Sigmoid colon (tissue), 7 donors: ENCODE data around the gene ANKIB1. TPM values are rescaled to one million over a fixed set of nuclear protein-coding genes. Genes with fewer than 3 reads are reported as not detected.

Source experiments
- DNase-seq: peaks from one replicate; pipeline ENCODE4 v3.0.0-alpha.2; 2019
- H3K27ac ChIP-seq, 4 donors: fragments of 200-600 bp; sonication (generic); one replicate each; pipeline ENCODE4 v1.5.1; 2016 to 2019; ENCODE audit warnings: mild to moderate bottlenecking in 1 of 4
- H3K27me3 ChIP-seq, 3 donors: fragments of 200-600 bp; sonication (generic); one replicate each; pipeline ENCODE4 v1.5.1; 2019; ENCODE audit warnings: mild to moderate bottlenecking in 1 of 3
- H3K36me3 ChIP-seq, 4 donors: fragments of 200-600 bp; sonication (generic); one replicate each; pipeline ENCODE4 v1.5.1; 2016 to 2019
- H3K4me1 ChIP-seq, 4 donors: fragments of 200-600 bp; sonication (generic); one replicate each; pipeline ENCODE4 v1.5.1; 2017 to 2019
- H3K4me3 ChIP-seq, 4 donors: fragments of 200-600 bp; sonication (generic); one replicate each; pipeline ENCODE4 v1.5.1; 2017 to 2019; ENCODE audit warnings: mild to moderate bottlenecking in 2 of 4, moderate library complexity in 1 of 4
- H3K9me3 ChIP-seq, 4 donors: fragments of 200-600 bp in 3 of 4; sonication (generic) in 3 of 4; one replicate each; pipeline versions ENCODE4 v1.5.1 to v1.6.1; 2013 to 2019
- EP300 ChIP-seq, 4 donors: sonication (generic); formaldehyde crosslinking; IDR thresholded peaks; one replicate each; pipeline ENCODE4 v1.6.1; 2017; ENCODE audit warnings: antibody characterized with exemption in 4 of 4
- POLR2A ChIP-seq, 2 donors: fragments of 450-650 bp; IDR thresholded peaks; one replicate each; pipeline ENCODE4 v1.6.1; 2016; ENCODE audit warnings: antibody characterized with exemption in 2 of 2, mild to moderate bottlenecking in 2 of 2, moderate library complexity in 2 of 2
- POLR2AphosphoS5 ChIP-seq, 4 donors: sonication (generic); formaldehyde crosslinking; IDR thresholded peaks; one replicate each; pipeline ENCODE4 v1.6.1; 2017; ENCODE audit warnings: antibody characterized with exemption in 4 of 4
- WGBS, 2 donors: extraction: QIAGEN DNeasy Blood & Tissue Kit; methylation state at CpG; one replicate each; pipeline ENCODE4 v1.1.7; 2013; 5-methylcytosine and 5-hydroxymethylcytosine counted together
- intact Hi-C: fragments of 100-400 bp; cut with DNase I; formaldehyde crosslinking; loops from one replicate; pipeline ENCODE4 v1.15.1; 2023
- polyA plus RNA-seq, 3 donors: library from polyadenylated mRNA; stranded (reverse); fragments of 200-250 nt; gene quantifications; one replicate each; pipeline ENCODE4 v1.2.3, GENCODE V29; 2013
- total RNA-seq, 4 donors: library from RNA; depleted of rRNA; stranded (reverse); fragments of >200 nt; gene quantifications; one replicate each; pipeline ENCODE4 v1.1.0, GENCODE V29; 2016
- TF ChIP-seq, protein P1 (sequence below), 4 experiments: fragments of 450-650 bp in 3 of 4; fragments of 200-600 bp in 1 of 4; IDR thresholded peaks; one replicate each; pipeline ENCODE4 v1.5.1; 2016 to 2019; ENCODE audit warnings: antibody characterized with exemption in 4 of 4, mild to moderate bottlenecking in 3 of 4, moderate library complexity in 2 of 4
- donor health status: healthy with polysubstance abuse.
- donor health status: Bipolar disorder and iron deficiency.
- donor health status: healthy.

ANKIB1 gene
- total and polyA plus RNA-seq, 7 donors, result 12.6 to 37.5 (median 24.6) TPM

DNA sequence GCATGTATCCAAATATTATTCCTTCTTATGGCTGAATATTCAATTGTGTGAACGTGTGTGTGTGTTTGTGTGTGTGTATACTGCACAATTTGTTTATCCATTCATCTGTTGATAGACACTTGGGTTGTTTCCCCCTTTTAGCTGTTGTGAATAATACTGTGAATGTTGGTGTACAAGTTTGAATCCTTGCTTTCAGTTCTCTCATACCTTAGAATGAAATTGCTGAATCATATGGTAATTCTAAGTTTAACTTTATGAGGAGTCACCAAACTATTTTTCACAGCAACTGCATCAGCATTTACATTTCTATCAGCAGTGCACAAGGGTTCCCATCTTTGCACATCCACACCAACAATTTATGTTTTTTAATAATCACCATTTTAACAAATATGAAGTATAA lies 114.6 kb downstream of the ANKIB1 start:
- Histone ChIP-seq H3K4me3 (no peak overlapping the region), H3K27me3 (no peaks in the 10 kb centered on the region), H3K4me1 (no peaks in the 10 kb centered on the region), H3K27ac (no peak overlapping the region), H3K9me3 (no peaks in the 10 kb centered on the region), H3K36me3 (peaks cover 0 to 51% (median 0%) of the 10 kb centered on the region in 4 donors)
- no peak for TF ChIP-seq EP300 (IDR thresholded peaks at IDR 0.05)
- TF ChIP-seq, protein P1, sequence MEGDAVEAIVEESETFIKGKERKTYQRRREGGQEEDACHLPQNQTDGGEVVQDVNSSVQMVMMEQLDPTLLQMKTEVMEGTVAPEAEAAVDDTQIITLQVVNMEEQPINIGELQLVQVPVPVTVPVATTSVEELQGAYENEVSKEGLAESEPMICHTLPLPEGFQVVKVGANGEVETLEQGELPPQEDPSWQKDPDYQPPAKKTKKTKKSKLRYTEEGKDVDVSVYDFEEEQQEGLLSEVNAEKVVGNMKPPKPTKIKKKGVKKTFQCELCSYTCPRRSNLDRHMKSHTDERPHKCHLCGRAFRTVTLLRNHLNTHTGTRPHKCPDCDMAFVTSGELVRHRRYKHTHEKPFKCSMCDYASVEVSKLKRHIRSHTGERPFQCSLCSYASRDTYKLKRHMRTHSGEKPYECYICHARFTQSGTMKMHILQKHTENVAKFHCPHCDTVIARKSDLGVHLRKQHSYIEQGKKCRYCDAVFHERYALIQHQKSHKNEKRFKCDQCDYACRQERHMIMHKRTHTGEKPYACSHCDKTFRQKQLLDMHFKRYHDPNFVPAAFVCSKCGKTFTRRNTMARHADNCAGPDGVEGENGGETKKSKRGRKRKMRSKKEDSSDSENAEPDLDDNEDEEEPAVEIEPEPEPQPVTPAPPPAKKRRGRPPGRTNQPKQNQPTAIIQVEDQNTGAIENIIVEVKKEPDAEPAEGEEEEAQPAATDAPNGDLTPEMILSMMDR (IDR thresholded peaks at IDR 0.05), result no peak
- no peak for TF ChIP-seq POLR2AphosphoS5 (IDR thresholded peaks at IDR 0.05)
- TF ChIP-seq POLR2A (IDR thresholded peaks at IDR 0.05), result no peak
- WGBS, 2 donors, result 71 to 94% methylated on average over 1 of the region's 1 CpG
- DNase-seq, result no peak
- intact Hi-C loops, result no loop called here

DNA sequence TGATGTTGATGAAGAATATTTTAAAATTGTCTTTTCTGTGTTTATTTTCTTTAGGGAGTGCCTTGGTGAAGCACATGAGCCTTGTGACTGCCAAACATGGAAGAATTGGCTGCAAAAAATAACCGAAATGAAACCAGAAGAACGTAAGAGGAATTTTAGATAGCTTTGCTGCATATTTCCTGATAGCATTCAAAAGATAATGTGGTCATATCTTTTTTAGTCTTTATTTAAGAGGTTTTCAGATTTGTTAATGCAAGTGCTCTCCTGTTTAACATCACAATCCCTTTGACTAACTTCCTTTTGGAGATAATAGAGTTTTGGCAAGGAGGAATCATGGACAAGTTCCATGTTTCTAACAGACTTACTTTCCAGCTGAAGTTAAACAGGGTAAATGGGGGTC lies 116.4 kb downstream of the ANKIB1 start:
- no peak overlapping the region for H3K4me3 ChIP-seq
- H3K4me1 ChIP-seq, result no peaks in the 10 kb centered on the region
- TF ChIP-seq POLR2A (IDR thresholded peaks at IDR 0.05) (no peak), POLR2AphosphoS5 (IDR thresholded peaks at IDR 0.05) (no peak), EP300 (IDR thresholded peaks at IDR 0.05) (no peak)
- TF ChIP-seq, protein P1 (IDR thresholded peaks at IDR 0.05), result no peak
- no peak for DNase-seq
- 96 to 98% methylated on average over 2 of the region's 2 CpGs for WGBS, 2 donors
- intact Hi-C loops, result no loop called here
- H3K27me3 ChIP-seq, result no peaks in the 10 kb centered on the region
- no peak overlapping the region for H3K27ac ChIP-seq
- peaks cover 0 to 54% (median 2%) of the 10 kb centered on the region in 4 donors for H3K36me3 ChIP-seq
- H3K9me3 ChIP-seq, result no peaks in the 10 kb centered on the region

DNA sequence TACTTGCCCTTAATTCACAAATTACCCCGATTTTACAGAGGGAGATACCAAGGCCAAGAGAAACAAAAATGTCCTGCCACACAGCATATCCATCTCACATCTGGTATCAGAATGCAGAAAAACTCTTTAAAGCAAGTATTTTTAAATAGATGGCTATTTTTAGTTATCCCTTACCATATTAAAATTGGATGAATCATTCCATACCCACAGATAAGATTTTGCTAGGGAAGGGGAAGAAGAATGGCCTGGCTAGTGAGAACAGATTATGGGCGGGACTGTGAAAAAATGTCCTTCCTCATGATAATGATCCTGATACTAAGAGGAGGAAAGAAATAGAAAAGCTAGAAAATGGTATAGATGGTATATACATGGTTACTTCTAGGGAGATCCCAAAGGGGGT lies 121.0 kb downstream of the ANKIB1 start:
- Histone ChIP-seq H3K4me3 (no peak overlapping the region), H3K27me3 (no peaks in the 10 kb centered on the region), H3K36me3 (peaks cover 0 to 58% (median 2%) of the 10 kb centered on the region in 4 donors), H3K9me3 (no peaks in the 10 kb centered on the region), H3K27ac (no peak overlapping the region), H3K4me1 (no peaks in the 10 kb centered on the region)
- no peak for DNase-seq
- TF ChIP-seq POLR2A (IDR thresholded peaks at IDR 0.05), result no peak
- no peak for TF ChIP-seq POLR2AphosphoS5 (IDR thresholded peaks at IDR 0.05)
- TF ChIP-seq EP300 (IDR thresholded peaks at IDR 0.05), result no peak
- TF ChIP-seq, protein P1 (IDR thresholded peaks at IDR 0.05), result no peak
- intact Hi-C loops, result no loop called here
- WGBS, 2 donors, result 94% methylated on average over 2 of the region's 2 CpGs

DNA sequence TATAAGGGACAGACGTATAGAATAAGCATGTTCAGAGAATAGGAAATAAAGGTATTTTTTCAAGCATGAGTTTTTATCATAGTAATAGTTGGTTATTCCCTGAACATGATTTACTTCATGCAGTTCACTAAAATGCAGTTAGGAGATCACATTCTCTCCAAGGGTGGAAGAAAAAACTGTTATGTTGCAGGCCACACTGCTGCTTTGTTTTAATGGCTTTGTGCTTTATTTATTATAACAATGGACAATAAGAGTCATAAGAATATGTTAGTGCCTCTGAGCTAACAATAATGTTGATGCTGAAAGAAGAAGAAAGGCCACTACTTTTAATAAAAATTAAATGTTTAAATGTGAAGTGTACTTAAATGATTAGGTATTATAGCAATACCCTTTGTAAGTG lies 123.0 kb downstream of the ANKIB1 start:
- H3K4me3 ChIP-seq, result no peak overlapping the region
- H3K4me1 ChIP-seq, result no peaks in the 10 kb centered on the region
- TF ChIP-seq POLR2A (IDR thresholded peaks at IDR 0.05) (no peak), EP300 (IDR thresholded peaks at IDR 0.05) (no peak), POLR2AphosphoS5 (IDR thresholded peaks at IDR 0.05) (no peak)
- TF ChIP-seq, protein P1 (IDR thresholded peaks at IDR 0.05), result no peak
- H3K27me3 ChIP-seq, result no peaks in the 10 kb centered on the region
- no peak for DNase-seq
- intact Hi-C loops, result no loop called here
- 94 to 95% methylated on average over 1 of the region's 1 CpG for WGBS, 2 donors
- H3K9me3 ChIP-seq, result no peaks in the 10 kb centered on the region
- peaks cover 0 to 55% (median 2%) of the 10 kb centered on the region in 4 donors for H3K36me3 ChIP-seq
- H3K27ac ChIP-seq, result no peak overlapping the region

DNA sequence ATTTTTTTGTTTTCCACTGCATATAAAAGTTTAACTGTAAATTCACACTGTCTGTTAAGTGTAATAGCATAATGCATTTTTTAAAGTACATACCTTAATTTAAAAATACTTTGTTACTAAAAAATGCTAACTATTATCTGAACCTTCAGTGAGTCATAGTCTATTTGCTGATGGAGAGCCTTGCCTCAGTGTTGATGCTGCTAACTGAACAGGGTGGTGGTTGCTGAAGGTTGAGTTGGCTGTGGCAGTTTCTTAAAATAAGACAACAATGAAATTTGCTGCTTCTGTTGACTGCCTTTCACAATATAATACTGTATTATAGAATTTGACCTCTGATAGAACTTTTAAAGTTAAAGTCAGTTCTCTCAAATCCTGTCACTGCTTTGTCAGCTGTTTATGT lies 129.2 kb downstream of the ANKIB1 start:
- Histone ChIP-seq H3K27ac (no peak overlapping the region), H3K9me3 (no peaks in the 10 kb centered on the region), H3K36me3 (peaks cover 0 to 30% (median 2%) of the 10 kb centered on the region in 4 donors), H3K4me3 (no peak overlapping the region), H3K27me3 (no peaks in the 10 kb centered on the region), H3K4me1 (no peaks in the 10 kb centered on the region)
- TF ChIP-seq, protein P1 (IDR thresholded peaks at IDR 0.05), result no peak
- TF ChIP-seq EP300 (IDR thresholded peaks at IDR 0.05) (no peak), POLR2A (IDR thresholded peaks at IDR 0.05) (no peak), POLR2AphosphoS5 (IDR thresholded peaks at IDR 0.05) (no peak)
- DNase-seq, result no peak
- intact Hi-C loops, result no loop called here
